Ascending aorta (tissue), 2 donors: ENCODE results near the gene PIN1. TPM values are rescaled to one million over a fixed set of nuclear protein-coding genes. Genes with fewer than 3 reads are reported as not detected.
A peak's percentile ranks its signal among the peaks of the same experiment; 100 is the strongest.
"Not testable (repeated sequence)": the region's sequence is repeated elsewhere in the genome, so short reads cannot be mapped to it uniquely, and the experiment has no call there.

Source experiments
- DNase-seq, 2 donors: peaks; one replicate each; pipeline ENCODE4 v3.0.0-alpha.2; 2019; ENCODE audit warnings: low spot score in 2 of 2
- H3K27ac ChIP-seq, 2 donors: fragments of 200-600 bp; sonication (generic); one replicate each; pipeline ENCODE4 v1.5.1; 2016 to 2017; ENCODE audit warnings: mild to moderate bottlenecking in 1 of 2
- H3K27me3 ChIP-seq: fragments of 200-600 bp; sonication (generic); one replicate; pipeline ENCODE4 v1.5.1; 2017
- H3K36me3 ChIP-seq, 2 donors: fragments of 200-600 bp; sonication (generic); one replicate each; pipeline ENCODE4 v1.5.1; 2016
- H3K4me1 ChIP-seq, 2 donors: fragments of 200-600 bp; sonication (generic); one replicate each; pipeline ENCODE4 v1.5.1; 2016 to 2017; ENCODE audit warnings: mild to moderate bottlenecking in 1 of 2
- H3K4me3 ChIP-seq, 2 donors: fragments of 200-600 bp; sonication (generic); one replicate each; pipeline ENCODE4 v1.5.1; 2016 to 2017; ENCODE audit warnings: mild to moderate bottlenecking in 1 of 2
- H3K9me3 ChIP-seq, 2 donors: fragments of 200-600 bp; sonication (generic); one replicate each; pipeline ENCODE4 v1.5.1; 2016
- intact Hi-C: fragments of 100-400 bp; cut with DNase I; formaldehyde crosslinking; loops from one replicate; pipeline ENCODE4 v1.15.1; 2023
- total RNA-seq: library from RNA; depleted of rRNA; stranded (reverse); fragments of >200 nt; gene quantifications from one replicate; pipeline ENCODE4 v1.1.0, GENCODE V29; 2016
- TF ChIP-seq, protein P1 (sequence below), 3 experiments: fragments of 200-600 bp in 2 of 3; fragments of 450-650 bp in 1 of 3; sonication (generic) in 2 of 3; IDR thresholded peaks; one replicate each; pipeline ENCODE4 v1.5.1; 2016 to 2019; ENCODE audit warnings: antibody characterized with exemption in 3 of 3, mild to moderate bottlenecking in 1 of 3, moderate library complexity in 1 of 3

PIN1 gene
- total RNA-seq, 1 donor from 2014 or later, result 50.7 TPM

DNA sequence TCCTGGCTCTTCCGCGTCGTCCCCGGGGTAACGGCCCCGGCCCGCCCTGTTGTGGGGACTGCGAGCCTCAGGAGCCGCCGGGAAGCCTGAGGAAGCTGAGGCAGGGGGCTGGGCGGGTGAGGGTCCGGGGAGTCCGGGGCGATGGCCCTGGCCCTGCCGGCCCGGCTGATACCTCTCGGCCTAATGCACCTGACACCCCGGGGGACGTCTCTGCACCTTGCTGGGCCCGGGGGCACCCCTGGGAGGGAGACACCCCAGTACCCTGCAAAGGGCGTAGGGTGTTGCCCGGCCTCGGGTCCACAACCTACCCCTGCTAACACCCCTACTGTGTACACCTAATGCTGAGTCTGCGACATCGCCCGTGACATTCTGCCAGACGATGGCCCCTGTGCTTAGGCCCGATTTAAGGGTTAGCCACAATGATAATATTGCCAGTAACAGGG, 410 bp downstream of the PIN1 start:
- TF ChIP-seq, protein P1, sequence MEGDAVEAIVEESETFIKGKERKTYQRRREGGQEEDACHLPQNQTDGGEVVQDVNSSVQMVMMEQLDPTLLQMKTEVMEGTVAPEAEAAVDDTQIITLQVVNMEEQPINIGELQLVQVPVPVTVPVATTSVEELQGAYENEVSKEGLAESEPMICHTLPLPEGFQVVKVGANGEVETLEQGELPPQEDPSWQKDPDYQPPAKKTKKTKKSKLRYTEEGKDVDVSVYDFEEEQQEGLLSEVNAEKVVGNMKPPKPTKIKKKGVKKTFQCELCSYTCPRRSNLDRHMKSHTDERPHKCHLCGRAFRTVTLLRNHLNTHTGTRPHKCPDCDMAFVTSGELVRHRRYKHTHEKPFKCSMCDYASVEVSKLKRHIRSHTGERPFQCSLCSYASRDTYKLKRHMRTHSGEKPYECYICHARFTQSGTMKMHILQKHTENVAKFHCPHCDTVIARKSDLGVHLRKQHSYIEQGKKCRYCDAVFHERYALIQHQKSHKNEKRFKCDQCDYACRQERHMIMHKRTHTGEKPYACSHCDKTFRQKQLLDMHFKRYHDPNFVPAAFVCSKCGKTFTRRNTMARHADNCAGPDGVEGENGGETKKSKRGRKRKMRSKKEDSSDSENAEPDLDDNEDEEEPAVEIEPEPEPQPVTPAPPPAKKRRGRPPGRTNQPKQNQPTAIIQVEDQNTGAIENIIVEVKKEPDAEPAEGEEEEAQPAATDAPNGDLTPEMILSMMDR (IDR thresholded peaks at IDR 0.05), result no peak
- Histone ChIP-seq H3K27ac (peak overlapping the region; percentile 55 to 74), H3K4me1 (peaks cover 8 to 9% of the 10 kb centered on the region in 2 donors), H3K36me3 (peaks cover 20 to 24% of the 10 kb centered on the region in 2 donors), H3K4me3 (peak overlapping the region; percentile 84 to 96), H3K9me3 (no peaks in the 10 kb centered on the region), H3K27me3 (no peaks in the 10 kb centered on the region)
- no peak for DNase-seq
- intact Hi-C loops, result loop anchor here (1.0 kb wide), 3 partner anchors 8 to 43 kb away; partner anchors contain the start of genes FBXL12 and UBL5

DNA sequence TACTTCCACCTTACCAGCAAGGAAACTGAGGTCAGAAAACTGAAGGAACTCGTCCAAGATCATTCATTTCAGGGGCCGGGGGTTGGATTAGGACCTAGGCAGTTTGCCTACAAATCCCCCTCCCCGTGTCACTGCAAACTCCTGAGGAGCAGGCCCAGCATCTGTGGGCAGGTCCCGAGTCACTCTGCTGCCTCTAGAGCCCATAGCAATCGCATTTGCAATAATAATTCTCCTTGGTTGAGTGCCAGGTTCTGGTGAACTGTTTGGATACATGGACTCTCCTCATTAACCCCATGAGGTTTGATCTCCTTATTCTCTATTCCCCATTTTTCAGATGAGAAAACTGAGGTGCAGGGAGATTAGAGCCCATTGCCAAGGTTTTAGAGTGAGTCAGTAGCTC, 903 bp downstream of the PIN1 start:
- H3K36me3 ChIP-seq, result peaks cover 24 to 27% of the 10 kb centered on the region in 2 donors
- TF ChIP-seq, protein P1 (IDR thresholded peaks at IDR 0.05), result no peak
- no peak for DNase-seq
- peak overlapping the region; percentile 84 to 96 for H3K4me3 ChIP-seq
- H3K27ac ChIP-seq, result no peak overlapping the region
- no peaks in the 10 kb centered on the region for H3K9me3 ChIP-seq
- H3K27me3 ChIP-seq, result no peaks in the 10 kb centered on the region
- intact Hi-C loops, result no loop called here
- H3K4me1 ChIP-seq, result peaks cover 8 to 9% of the 10 kb centered on the region in 2 donors

DNA sequence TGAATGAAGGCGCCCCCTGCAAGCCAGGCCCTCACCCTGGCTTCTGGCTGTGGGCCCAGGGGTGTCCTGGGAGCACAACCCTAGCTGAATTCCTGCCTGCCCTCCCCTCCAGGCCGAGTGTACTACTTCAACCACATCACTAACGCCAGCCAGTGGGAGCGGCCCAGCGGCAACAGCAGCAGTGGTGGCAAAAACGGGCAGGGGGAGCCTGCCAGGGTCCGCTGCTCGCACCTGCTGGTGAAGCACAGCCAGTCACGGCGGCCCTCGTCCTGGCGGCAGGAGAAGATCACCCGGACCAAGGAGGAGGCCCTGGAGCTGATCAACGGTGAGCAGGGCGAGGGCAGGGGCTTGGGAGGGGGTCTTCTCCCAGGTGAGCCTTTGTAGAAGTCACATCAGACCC, 3.2 kb downstream of the PIN1 start:
- TF ChIP-seq, protein P1 (IDR thresholded peaks at IDR 0.05), result no peak
- Histone ChIP-seq H3K4me1 (peaks cover 8 to 9% of the 10 kb centered on the region in 2 donors), H3K27me3 (no peaks in the 10 kb centered on the region), H3K36me3 (peaks cover 46 to 50% of the 10 kb centered on the region in 2 donors), H3K27ac (no peak overlapping the region), H3K4me3 (no peak overlapping the region), H3K9me3 (no peaks in the 10 kb centered on the region)
- intact Hi-C loops, result no loop called here
- DNase-seq, result no peak

DNA sequence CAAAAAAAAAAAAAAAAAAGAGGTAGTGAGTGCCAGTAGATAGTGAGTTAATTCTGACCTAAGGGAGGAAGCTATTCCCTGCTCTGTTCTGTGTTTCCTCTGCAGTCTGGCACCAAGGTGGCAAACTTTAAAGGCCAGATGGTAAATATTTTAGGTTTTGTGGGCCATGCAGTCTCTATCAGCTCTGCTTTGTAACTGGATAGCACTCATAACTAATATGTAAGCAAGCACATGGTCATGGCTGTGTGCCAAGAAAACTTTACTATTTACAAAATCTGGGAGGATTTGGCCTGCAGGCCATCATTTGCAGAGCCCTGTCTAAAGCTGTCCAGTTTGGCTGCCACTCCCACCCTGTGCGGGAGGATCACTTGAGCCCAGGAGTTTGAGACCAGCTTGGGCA, 4.3 kb downstream of the PIN1 start:
- H3K9me3 ChIP-seq, result no peaks in the 10 kb centered on the region
- intact Hi-C loops, result no loop called here
- TF ChIP-seq, protein P1 (IDR thresholded peaks at IDR 0.05), result no peak
- no peaks in the 10 kb centered on the region for H3K27me3 ChIP-seq
- no peak overlapping the region for H3K4me3 ChIP-seq
- DNase-seq, result no peak
- H3K27ac ChIP-seq, result no peak overlapping the region
- H3K36me3 ChIP-seq, result peaks cover 57 to 60% of the 10 kb centered on the region in 2 donors
- peaks cover 8 to 9% of the 10 kb centered on the region in 2 donors for H3K4me1 ChIP-seq

DNA sequence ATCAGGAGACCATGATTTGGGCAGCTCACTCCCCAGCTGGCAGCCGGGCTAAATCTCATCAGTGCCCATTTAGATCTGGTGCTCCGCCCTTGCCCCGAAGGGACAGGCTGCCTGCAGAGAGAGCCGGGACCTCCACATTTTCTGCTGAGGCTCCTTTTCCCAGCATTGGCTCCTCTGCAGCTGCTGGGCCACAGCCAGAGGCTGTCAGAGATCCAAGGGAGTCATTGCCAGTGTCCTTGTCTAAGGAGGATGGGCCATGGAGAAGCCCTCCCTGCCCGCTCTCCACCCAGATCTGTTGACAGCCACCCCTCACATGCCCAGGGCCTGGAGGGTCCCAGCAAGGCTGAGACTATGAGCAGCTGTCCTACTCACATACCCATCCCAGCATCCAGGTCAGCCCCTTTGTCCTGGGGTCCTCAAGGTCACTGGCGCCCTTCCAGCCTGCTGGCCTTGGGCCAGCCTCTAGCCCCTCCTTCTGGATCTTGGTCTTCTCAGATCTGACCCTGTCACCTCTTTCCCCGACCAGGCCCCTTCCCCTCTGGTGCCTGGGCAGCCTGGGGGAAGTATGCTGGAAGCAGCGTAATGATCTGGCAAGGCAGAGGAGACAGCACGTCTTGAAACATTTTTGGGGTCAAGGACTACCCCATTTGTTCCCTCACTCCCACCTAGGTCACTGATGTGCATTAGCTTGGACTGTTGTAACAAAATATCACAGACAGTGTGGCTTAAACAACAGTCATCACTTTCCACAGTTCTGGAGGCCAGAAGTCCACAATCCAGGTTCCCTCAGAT, 7.9 kb downstream of the PIN1 start:
- Histone ChIP-seq H3K36me3 (peaks cover 72 to 73% of the 10 kb centered on the region in 2 donors), H3K27me3 (no peaks in the 10 kb centered on the region), H3K4me3 (no peak overlapping the region), H3K27ac (no peak overlapping the region), H3K9me3 (no peaks in the 10 kb centered on the region), H3K4me1 (no peaks in the 10 kb centered on the region)
- intact Hi-C loops, result no loop called here
- TF ChIP-seq, protein P1 (IDR thresholded peaks at IDR 0.05), result no peak
- DNase-seq, result no peak

DNA sequence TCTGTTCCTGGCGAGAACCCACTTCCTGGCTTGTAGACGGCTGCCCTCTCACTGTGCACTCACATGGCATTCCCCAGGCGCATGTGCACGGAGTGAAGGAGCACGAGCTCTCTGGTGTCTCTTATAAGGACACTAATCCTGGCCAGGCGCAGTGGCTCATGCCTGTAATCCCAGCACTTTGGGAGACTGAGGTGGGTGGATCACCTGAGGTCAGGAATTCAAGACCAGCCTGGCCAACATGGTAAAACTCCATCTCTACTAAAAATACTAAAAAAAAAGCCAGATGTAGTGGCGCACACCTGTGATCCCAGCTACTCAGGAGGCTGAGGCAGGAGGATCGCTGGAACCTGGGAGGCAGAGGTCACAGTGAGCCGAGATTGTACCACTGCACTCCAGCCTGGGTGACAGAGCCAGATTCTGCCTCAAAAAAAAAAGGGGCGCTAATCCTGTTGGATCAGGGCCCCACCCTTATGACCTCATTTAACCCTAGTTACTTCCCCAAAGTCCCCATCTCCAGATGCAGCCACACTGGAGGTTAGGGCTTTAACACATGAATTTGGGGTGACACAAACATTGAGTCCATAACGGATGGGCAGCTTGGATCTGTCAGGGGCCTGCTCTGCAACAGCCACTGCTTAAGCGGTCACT, 8.6 kb downstream of the PIN1 start:
- H3K9me3 ChIP-seq, H3K4me1 ChIP-seq, H3K4me3 ChIP-seq, intact Hi-C loops, H3K27ac ChIP-seq, H3K27me3 ChIP-seq, DNase-seq: not testable (repeated sequence)
- peaks cover 69 to 74% of the 10 kb centered on the region in 2 donors for H3K36me3 ChIP-seq
